WERI-Rb-1 (cell line): ENCODE results near the gene DYNC2H1.

Experiments
- DNase-seq: peaks from one replicate; pipeline ENCODE4 v3.0.0-alpha.2; 2020
- H3K27ac ChIP-seq: fragments of 250-450 bp; sonication (Bioruptor Pico); 2 replicates; pipeline ENCODE4 v1.5.1; 2020; ENCODE audit warnings: mild to moderate bottlenecking, moderate library complexity
- H3K27me3 ChIP-seq: fragments of 250-450 bp; sonication (Bioruptor Pico); 2 replicates; pipeline ENCODE4 v1.5.1; 2021; ENCODE audit warnings: mild to moderate bottlenecking, low read depth, moderate library complexity; ENCODE audit not compliant: insufficient read depth, severe bottlenecking
- H3K36me3 ChIP-seq: fragments of 250-450 bp; sonication (Bioruptor Pico); 2 replicates; pipeline ENCODE4 v1.5.1; 2020; ENCODE audit warnings: mild to moderate bottlenecking, moderate library complexity
- H3K4me3 ChIP-seq: 2 replicates; pipeline ENCODE4 v1.5.1; 2011; ENCODE audit warnings: low read depth, mild to moderate bottlenecking, control low read depth, low read length
- H3K9me3 ChIP-seq: fragments of 250-450 bp; sonication (Bioruptor Pico); 2 replicates; pipeline ENCODE4 v1.5.1; 2021; ENCODE audit warnings: mild to moderate bottlenecking, moderate library complexity; ENCODE audit not compliant: severe bottlenecking
- TF ChIP-seq, protein P1 (sequence below): IDR thresholded peaks from 2 replicates; pipeline ENCODE4 v1.5.1; 2011; ENCODE audit warnings: low read depth, mild to moderate bottlenecking, control low read depth, inconsistent platforms, low read length

DYNC2H1 gene

DNA sequence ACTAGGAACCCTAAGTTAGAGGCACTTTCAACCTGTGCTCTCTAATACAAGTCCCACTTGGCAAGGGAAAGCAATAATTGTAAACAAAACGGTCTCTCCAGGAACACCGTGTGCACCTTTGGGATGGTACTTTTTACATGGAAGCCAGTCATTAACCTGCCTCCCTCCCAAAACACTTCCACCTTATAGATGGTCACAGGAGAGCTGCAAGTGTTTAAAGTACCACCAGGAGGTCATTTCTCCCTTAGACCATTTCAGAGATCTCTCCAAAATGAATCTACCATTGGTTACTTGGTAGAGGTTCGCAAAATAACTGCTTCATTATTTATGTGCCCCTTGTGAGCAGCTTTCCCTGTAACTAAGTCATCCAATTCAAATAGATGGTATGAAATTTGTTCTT lies 375.3 kb downstream of the DYNC2H1 start:
- Histone ChIP-seq H3K36me3 (peaks cover 2% of the 10 kb centered on the region; the same call in 1 of the 2 replicates), H3K9me3 (no peaks in the 10 kb centered on the region), H3K27me3 (no peaks in the 10 kb centered on the region), H3K4me3 (no peak overlapping the region), H3K27ac (no peak overlapping the region)
- no peak for DNase-seq
- TF ChIP-seq, protein P1, sequence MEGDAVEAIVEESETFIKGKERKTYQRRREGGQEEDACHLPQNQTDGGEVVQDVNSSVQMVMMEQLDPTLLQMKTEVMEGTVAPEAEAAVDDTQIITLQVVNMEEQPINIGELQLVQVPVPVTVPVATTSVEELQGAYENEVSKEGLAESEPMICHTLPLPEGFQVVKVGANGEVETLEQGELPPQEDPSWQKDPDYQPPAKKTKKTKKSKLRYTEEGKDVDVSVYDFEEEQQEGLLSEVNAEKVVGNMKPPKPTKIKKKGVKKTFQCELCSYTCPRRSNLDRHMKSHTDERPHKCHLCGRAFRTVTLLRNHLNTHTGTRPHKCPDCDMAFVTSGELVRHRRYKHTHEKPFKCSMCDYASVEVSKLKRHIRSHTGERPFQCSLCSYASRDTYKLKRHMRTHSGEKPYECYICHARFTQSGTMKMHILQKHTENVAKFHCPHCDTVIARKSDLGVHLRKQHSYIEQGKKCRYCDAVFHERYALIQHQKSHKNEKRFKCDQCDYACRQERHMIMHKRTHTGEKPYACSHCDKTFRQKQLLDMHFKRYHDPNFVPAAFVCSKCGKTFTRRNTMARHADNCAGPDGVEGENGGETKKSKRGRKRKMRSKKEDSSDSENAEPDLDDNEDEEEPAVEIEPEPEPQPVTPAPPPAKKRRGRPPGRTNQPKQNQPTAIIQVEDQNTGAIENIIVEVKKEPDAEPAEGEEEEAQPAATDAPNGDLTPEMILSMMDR = no peak

DNA sequence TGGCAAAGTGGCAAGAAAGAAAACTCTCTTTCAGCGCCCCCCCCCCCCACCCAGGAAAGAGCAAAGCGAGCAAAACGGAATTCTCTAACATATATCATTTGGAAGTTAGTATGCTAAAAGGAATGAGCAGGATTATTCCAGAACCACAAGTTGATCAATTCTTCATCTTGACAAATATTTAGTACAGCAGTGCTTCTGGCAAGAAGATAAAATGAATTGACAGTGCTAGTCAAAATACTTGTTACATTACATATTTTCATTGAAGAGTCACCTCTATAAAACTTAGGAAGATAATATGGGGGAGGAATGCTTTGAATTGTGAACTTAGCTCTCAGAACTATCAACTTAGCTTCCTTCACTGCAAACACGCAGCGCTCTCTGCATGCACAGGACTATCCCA lies 377.4 kb downstream of the DYNC2H1 start:
- Histone ChIP-seq H3K9me3 (no peaks in the 10 kb centered on the region), H3K36me3 (peaks cover 2% of the 10 kb centered on the region; the same call in 1 of the 2 replicates), H3K27ac (no peak overlapping the region), H3K4me3 (no peak overlapping the region), H3K27me3 (no peaks in the 10 kb centered on the region)
- TF ChIP-seq, protein P1 = no peak
- no peak for DNase-seq

DNA sequence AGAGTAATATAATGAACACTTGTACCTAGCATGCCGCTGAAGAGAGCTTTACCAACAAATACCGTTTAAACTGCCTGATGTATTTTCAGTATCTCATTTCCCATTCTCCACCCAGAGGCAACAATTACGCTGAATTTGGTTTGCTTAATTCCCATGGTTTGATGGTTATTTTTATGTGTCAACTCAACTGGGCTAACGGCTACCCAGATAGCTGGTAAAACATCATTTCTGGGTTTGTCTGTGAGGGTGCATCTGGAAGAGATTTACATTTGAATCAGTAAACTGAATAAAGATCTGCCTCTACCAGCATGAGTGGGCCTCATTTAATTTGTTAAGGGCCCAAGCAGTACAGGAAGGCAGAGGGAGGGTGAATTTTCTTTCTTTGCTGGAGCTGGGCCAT lies 377.9 kb downstream of the DYNC2H1 start:
- DNase-seq = no peak
- Histone ChIP-seq H3K27me3 (no peaks in the 10 kb centered on the region), H3K36me3 (peaks cover 2% of the 10 kb centered on the region), H3K27ac (no peak overlapping the region), H3K9me3 (no peaks in the 10 kb centered on the region), H3K4me3 (no peak overlapping the region)
- TF ChIP-seq, protein P1 = no peak

DNA sequence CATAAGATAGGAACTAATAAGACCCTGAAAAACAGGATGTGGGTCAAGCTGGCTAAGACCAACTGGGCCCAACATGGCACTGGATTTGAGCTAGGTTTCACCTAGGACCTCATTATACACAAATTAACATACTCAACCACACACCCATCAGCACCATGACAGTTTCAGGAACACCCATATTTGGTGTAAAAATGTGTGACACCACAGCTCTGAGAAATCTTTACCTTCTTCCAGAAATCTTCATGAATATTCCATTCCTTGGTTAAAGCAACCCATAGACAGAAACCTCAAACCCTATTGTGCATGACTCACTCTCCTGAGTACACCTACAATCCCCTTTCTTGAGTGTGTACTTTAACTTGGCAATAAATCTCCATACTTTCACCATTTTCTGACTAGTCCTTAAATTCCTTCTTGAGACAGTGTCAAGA lies 378.8 kb downstream of the DYNC2H1 start:
- H3K9me3 ChIP-seq = no peaks in the 10 kb centered on the region
- no peak overlapping the region for H3K4me3 ChIP-seq
- no peak overlapping the region for H3K27ac ChIP-seq
- H3K36me3 ChIP-seq = peaks cover 3% of the 10 kb centered on the region
- TF ChIP-seq, protein P1 = no peak
- DNase-seq = no peak
- no peaks in the 10 kb centered on the region for H3K27me3 ChIP-seq

DNA sequence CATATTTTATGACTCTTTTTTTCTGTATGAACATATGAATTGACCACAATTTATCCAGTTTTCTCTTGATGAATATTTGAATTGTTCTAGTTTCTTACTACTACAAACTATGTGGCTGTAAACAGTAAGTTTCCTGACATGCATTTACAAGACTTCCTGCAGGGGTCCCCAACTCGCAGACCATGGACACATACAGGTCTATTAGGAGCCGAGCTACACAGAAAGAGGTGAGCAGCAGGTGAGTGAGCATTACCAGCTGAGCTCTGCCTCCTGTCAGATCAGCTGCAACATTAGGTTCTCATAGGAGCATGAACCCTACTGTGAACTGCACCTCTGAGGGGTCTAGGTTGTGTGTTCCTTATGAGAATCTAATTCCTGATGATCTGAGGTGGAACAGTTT lies 379.4 kb downstream of the DYNC2H1 start:
- Histone ChIP-seq H3K4me3 (no peak overlapping the region), H3K9me3 (no peaks in the 10 kb centered on the region), H3K36me3 (peaks cover 3% of the 10 kb centered on the region), H3K27me3 (no peaks in the 10 kb centered on the region), H3K27ac (no peak overlapping the region)
- no peak for DNase-seq
- TF ChIP-seq, protein P1 = no peak

DNA sequence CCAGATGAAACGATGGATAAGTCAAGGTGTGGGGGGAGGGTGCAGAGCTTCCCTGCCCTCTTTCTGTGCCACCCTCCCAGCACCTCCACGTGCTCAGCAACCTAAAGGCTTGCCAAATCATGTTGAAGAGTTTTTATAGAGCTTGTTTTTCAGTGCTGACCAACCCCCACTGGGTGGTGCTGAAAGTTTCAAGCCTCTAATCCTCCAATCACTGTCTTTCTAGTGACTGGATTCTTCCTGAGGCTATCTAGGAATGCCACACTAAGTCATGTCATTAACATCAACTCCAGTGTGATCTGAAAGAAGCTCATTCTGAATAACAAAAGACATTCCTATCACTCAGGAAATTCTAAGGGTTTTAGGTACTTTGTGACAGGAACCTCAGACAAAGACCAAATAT lies 382.6 kb downstream of the DYNC2H1 start:
- H3K36me3 ChIP-seq = peaks cover 3% of the 10 kb centered on the region
- H3K4me3 ChIP-seq = no peak overlapping the region
- no peaks in the 10 kb centered on the region for H3K27me3 ChIP-seq
- TF ChIP-seq, protein P1 = no peak
- H3K27ac ChIP-seq = no peak overlapping the region
- no peaks in the 10 kb centered on the region for H3K9me3 ChIP-seq
- no peak for DNase-seq
